Uterus (tissue), 4 donors: ENCODE results near the gene ERMARD. TPM values are rescaled to one million over a fixed set of nuclear protein-coding genes. Genes with fewer than 3 reads are reported as not detected.

Experiments used
- DNase-seq, 2 donors: peaks; one replicate each; pipeline ENCODE4 v3.0.0-alpha.2; 2019 to 2020
- H3K27ac ChIP-seq, 2 donors: fragments of 200-600 bp; sonication (generic); 1 replicate in 1 of 2; 2 replicates in 1 of 2; pipeline ENCODE4 v1.5.1; 2016 to 2018
- H3K27me3 ChIP-seq, 2 donors: fragments of 200-600 bp; sonication (generic); one replicate each; pipeline ENCODE4 v1.5.1; 2018 to 2019; ENCODE audit warnings: control low read depth in 1 of 2
- H3K36me3 ChIP-seq, 2 donors: fragments of 200-600 bp; sonication (generic); one replicate each; pipeline ENCODE4 v1.5.1; 2019; ENCODE audit warnings: control low read depth in 1 of 2
- H3K4me1 ChIP-seq, 2 donors: fragments of 200-600 bp; sonication (generic); one replicate each; pipeline ENCODE4 v1.5.1; 2018 to 2019; ENCODE audit warnings: control low read depth in 1 of 2
- H3K4me3 ChIP-seq, 2 donors: fragments of 200-600 bp; sonication (generic); 1 replicate in 1 of 2; 2 replicates in 1 of 2; pipeline ENCODE4 v1.5.1; 2018 to 2019; ENCODE audit warnings: mild to moderate bottlenecking in 1 of 2
- H3K9me3 ChIP-seq, 2 donors: fragments of 200-600 bp; sonication (generic); one replicate each; pipeline ENCODE4 v1.5.1; 2019; ENCODE audit warnings: control low read depth in 1 of 2
- POLR2A ChIP-seq, 2 donors: fragments of 450-650 bp; IDR thresholded peaks; one replicate each; pipeline ENCODE4 v1.6.1; 2016; ENCODE audit warnings: antibody characterized with exemption in 2 of 2, mild to moderate bottlenecking in 1 of 2, moderate library complexity in 1 of 2
- intact Hi-C: fragments of 100-400 bp; cut with DNase I; formaldehyde crosslinking; loops from one replicate; pipeline ENCODE4 v1.15.1; 2023; ENCODE audit warnings: low total_unique reads
- total RNA-seq, 4 donors: library from RNA; depleted of rRNA in 3 of 4; stranded (reverse); fragments of >200 nt in 3 of 4; gene quantifications; one replicate each; pipeline versions ENCODE4 v1.1.0 to v1.2.4, GENCODE V29; 2014 to 2023
- TF ChIP-seq, protein P1 (sequence below), 4 experiments: fragments of 200-600 bp in 2 of 4; fragments of 450-650 bp in 2 of 4; sonication (generic) in 2 of 4; IDR thresholded peaks; one replicate each; pipeline ENCODE4 v1.5.1; 2016 to 2019; ENCODE audit warnings: antibody characterized with exemption in 4 of 4, mild to moderate bottlenecking in 2 of 4, moderate library complexity in 1 of 4
- donor health status: DM: yes; HTN: yes; CAD: no.

ERMARD gene
- total RNA-seq, 4 donors from 2014 or later: 13.5 to 37.1 (median 28.6) TPM

DNA sequence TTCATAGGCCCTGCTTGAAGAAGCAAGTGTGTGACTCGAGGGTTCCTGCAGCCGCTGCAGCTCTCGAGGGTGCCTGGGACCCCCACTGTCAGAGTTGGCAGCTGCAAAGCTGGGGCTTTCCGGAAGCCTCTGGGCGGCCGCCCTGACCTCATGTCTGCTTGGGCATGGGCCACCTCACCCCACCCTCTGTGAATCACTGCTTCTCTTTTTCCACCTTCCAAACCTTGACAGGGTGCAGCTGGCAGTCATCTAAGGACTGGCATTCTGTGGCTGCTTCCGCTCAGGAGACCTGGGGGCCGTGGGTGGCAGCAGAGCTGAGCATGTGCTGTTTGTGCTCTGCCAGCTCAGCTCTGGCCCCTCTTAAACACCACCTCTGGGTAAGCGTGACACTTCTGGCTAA is 32.0 kb downstream of the ERMARD start:
- no peaks in the 10 kb centered on the region for H3K4me1 ChIP-seq

DNA sequence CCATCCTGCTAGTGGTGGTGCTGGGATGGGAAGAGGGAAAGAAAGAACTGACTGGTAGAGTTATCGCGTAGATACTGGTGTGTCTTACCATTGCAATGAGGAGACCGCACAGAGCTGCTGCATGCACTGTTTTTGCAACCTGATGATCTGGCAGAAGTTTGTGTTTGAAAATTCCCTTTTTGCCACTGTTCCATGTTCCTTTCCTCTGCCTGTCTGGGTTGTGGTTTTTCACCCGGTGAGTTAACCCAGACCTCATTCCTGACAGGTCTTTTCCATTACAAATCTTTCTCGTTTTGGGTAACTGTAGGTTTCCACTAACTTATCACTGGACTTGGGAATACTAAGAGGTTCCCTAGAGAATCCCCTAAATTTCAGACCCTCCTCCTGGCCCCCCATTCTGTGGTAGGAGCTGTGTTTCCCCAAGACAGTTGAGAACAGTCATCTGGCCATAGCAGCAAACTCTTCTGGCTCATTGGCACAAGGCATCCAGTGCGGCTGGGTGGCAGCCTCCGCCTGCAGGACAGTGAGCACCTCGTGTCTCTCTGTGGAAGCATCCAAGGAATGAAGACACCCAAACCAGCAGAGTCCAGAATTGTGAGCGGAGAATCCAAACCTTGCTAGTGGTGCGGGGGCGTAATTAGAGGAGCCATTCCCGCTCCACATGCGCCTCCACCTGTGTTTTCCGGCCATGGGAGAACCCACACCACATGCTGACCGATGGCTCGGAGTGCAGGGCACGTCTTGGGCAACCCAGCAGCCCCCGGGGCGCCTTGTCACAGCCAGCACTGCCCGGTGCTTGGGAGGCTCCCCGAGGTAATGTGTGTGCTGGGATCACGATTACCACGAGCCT is 32.8 kb downstream of the ERMARD start:
- Histone ChIP-seq H3K9me3 (no peaks in the 10 kb centered on the region), H3K27ac (no peak overlapping the region), H3K36me3 (no peaks in the 10 kb centered on the region), H3K27me3 (no peaks in the 10 kb centered on the region), H3K4me1 (no peaks in the 10 kb centered on the region), H3K4me3 (no peak overlapping the region)
- no peak for DNase-seq
- no peak for TF ChIP-seq POLR2A (IDR thresholded peaks at IDR 0.05)
- intact Hi-C loops: no loop called here

More for the DNA sequence above, 32.0 kb downstream of the ERMARD start:
- Histone ChIP-seq H3K36me3 (no peaks in the 10 kb centered on the region), H3K4me3 (no peak overlapping the region), H3K27ac (no peak overlapping the region), H3K27me3 (no peaks in the 10 kb centered on the region), H3K9me3 (no peaks in the 10 kb centered on the region)
- DNase-seq: no peak
- no peak for TF ChIP-seq POLR2A (IDR thresholded peaks at IDR 0.05)
- TF ChIP-seq, protein P1, sequence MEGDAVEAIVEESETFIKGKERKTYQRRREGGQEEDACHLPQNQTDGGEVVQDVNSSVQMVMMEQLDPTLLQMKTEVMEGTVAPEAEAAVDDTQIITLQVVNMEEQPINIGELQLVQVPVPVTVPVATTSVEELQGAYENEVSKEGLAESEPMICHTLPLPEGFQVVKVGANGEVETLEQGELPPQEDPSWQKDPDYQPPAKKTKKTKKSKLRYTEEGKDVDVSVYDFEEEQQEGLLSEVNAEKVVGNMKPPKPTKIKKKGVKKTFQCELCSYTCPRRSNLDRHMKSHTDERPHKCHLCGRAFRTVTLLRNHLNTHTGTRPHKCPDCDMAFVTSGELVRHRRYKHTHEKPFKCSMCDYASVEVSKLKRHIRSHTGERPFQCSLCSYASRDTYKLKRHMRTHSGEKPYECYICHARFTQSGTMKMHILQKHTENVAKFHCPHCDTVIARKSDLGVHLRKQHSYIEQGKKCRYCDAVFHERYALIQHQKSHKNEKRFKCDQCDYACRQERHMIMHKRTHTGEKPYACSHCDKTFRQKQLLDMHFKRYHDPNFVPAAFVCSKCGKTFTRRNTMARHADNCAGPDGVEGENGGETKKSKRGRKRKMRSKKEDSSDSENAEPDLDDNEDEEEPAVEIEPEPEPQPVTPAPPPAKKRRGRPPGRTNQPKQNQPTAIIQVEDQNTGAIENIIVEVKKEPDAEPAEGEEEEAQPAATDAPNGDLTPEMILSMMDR (IDR thresholded peaks at IDR 0.05): no peak
- intact Hi-C loops: no loop called here

DNA sequence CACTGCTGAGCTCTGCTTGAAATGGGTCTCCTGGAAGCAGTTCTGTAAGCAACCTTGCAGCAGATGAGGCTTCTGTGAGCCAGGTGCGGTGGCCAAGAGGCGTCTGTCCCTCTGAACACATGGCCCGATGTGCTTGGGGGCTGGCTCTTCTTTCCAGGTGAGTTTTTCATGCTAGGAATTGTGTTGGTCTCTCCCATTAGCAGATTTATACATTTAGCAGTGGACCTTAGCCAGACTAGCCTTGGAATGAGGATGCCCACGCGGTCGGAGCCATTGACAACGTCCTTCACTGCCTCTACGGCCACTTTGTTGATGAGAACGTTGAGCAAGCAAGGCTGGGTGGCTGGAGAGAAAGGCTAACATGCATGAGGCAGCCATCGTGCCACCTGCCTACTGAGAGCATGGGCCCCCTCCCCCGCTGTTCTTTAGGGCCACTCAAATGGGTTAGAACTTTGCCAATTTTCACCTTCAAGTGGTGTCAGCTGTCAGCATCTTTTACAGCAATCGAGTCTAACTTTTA is 33.5 kb downstream of the ERMARD start:
- Histone ChIP-seq H3K4me1 (no peaks in the 10 kb centered on the region), H3K9me3 (no peaks in the 10 kb centered on the region), H3K27me3 (no peaks in the 10 kb centered on the region), H3K36me3 (no peaks in the 10 kb centered on the region), H3K27ac (no peak overlapping the region), H3K4me3 (no peak overlapping the region)
- TF ChIP-seq POLR2A (IDR thresholded peaks at IDR 0.05): no peak
- TF ChIP-seq, protein P1 (IDR thresholded peaks at IDR 0.05): no peak
- intact Hi-C loops: no loop called here
- no peak for DNase-seq

DNA sequence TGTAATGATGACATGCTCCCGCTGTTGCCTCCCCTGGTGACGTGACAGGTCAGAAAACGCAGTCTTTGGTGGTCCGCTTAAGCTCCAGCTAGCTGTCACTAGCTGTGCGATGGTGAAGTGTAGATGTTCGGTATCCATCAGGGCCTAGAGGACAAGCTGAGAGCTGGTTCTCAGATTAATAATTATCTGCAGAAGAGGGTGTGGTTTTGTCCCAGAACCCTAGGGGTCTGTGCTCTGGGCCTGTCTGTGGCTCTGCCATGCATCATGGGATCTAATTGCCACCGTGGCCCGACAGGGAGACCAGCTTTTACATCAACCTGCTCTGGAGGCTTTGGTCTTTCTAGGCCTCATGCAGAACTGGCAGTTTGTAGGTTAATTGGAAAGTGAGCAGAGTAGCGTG is 34.1 kb downstream of the ERMARD start:
- DNase-seq: no peak
- TF ChIP-seq, protein P1 (IDR thresholded peaks at IDR 0.05): no peak
- TF ChIP-seq POLR2A (IDR thresholded peaks at IDR 0.05): no peak
- no peaks in the 10 kb centered on the region for H3K4me1 ChIP-seq
- H3K36me3 ChIP-seq: no peaks in the 10 kb centered on the region
- H3K27ac ChIP-seq: no peak overlapping the region
- no peak overlapping the region for H3K4me3 ChIP-seq
- H3K9me3 ChIP-seq: no peaks in the 10 kb centered on the region
- no peaks in the 10 kb centered on the region for H3K27me3 ChIP-seq
- intact Hi-C loops: no loop called here

DNA sequence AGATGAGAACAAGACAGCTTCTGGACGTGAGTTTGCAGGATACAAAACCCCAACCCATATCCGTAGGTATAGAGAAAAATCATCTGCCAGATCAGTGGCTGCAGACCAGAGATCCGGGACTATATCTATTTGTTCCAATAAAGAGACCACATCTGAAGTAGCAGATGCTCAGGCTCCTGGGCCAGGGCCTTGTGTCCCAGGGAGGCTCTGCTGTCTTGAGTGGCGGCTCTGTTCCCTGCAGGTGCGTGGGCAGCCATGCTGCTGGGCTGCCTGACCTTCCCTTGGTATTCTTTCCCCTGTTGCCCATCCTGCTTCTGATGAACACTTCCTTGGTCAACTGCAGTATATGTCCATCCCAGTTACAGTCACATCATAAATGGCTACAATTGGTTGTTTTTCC is 34.9 kb downstream of the ERMARD start:
- peaks cover 4 to 7% of the 10 kb centered on the region in 2 donors for H3K4me1 ChIP-seq
- no peaks in the 10 kb centered on the region for H3K36me3 ChIP-seq
- H3K27ac ChIP-seq: no peak overlapping the region
- no peaks in the 10 kb centered on the region for H3K9me3 ChIP-seq
- intact Hi-C loops: no loop called here
- no peak for DNase-seq
- no peaks in the 10 kb centered on the region for H3K27me3 ChIP-seq
- no peak overlapping the region for H3K4me3 ChIP-seq
- TF ChIP-seq, protein P1 (IDR thresholded peaks at IDR 0.05): no peak
- TF ChIP-seq POLR2A (IDR thresholded peaks at IDR 0.05): no peak
